Subcutaneous adipose tissue (tissue), 4 donors: Measurements from ENCODE around the gene ENTHD1. TPM values are rescaled to one million over a fixed set of nuclear protein-coding genes. Genes with fewer than 3 reads are reported as not detected.

Experiments
- total RNA-seq, 4 donors: library from RNA; depleted of rRNA; stranded (reverse); fragments of >200 nt; gene quantifications; one replicate each; pipeline ENCODE4 v1.1.0, GENCODE V29; 2016
- TF ChIP-seq, protein P1 (sequence below): fragments of 450-650 bp; IDR thresholded peaks from one replicate; pipeline ENCODE4 v1.5.1; 2016; ENCODE audit warnings: low read depth, mild to moderate bottlenecking, control low read depth, antibody characterized with exemption, moderate library complexity

The ENTHD1 gene
- total RNA-seq, 4 donors from 2014 or later = 0.22 TPM; not detected in 3

DNA sequence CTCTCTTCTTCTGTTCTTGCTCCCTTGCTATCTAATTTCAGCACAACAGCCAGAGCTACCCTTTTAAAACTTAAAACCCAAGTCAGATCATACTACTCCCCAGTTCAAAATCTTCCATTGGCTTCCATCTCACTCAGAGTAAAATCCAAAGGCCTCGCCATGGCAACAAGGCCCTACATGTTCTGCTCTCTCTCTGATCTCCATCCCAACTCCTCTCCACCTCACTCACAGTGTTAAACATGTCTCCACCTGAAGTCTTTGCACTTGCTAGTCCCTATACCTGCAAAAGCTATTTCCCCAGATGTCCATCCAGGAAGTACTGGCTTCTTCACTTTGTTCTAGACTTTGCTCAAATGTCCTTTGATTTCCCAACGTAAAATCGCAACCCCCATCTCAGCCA is 4.3 kb upstream of the ENTHD1 start:
- TF ChIP-seq, protein P1, sequence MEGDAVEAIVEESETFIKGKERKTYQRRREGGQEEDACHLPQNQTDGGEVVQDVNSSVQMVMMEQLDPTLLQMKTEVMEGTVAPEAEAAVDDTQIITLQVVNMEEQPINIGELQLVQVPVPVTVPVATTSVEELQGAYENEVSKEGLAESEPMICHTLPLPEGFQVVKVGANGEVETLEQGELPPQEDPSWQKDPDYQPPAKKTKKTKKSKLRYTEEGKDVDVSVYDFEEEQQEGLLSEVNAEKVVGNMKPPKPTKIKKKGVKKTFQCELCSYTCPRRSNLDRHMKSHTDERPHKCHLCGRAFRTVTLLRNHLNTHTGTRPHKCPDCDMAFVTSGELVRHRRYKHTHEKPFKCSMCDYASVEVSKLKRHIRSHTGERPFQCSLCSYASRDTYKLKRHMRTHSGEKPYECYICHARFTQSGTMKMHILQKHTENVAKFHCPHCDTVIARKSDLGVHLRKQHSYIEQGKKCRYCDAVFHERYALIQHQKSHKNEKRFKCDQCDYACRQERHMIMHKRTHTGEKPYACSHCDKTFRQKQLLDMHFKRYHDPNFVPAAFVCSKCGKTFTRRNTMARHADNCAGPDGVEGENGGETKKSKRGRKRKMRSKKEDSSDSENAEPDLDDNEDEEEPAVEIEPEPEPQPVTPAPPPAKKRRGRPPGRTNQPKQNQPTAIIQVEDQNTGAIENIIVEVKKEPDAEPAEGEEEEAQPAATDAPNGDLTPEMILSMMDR = no peak

DNA sequence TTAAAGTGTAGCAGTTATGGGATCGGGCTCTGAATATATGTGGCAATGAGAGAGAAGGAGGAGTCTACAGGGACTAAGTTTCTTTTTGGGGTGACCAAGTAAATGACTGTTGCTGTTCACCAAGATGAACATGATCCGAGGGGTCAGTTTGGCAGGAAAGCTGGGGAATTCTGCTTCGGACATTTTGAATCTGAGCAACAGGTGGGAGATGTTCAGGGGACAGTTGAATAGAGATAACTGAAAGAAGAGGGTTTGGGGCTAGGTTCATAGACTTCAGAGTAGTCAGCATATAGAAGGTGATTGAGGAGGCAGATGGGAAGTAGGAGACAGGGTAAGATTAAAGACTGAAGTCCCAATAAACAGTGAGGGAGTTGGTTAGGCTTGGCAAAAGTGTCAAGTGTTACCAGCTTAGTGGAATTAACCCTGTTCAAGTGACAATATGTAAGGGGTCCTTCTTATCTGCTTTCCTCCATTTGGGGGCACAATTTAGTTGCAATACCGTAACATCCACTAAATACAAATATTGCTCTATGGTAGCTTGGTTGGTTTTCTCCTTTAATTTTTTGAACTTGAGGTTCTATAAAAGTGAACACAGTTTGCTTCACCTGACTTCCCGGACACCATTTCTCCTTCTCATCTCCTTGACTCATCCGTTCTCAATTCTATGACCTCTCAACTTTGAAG is 2.9 kb upstream of the ENTHD1 start:
- TF ChIP-seq, protein P1 = no peak

DNA sequence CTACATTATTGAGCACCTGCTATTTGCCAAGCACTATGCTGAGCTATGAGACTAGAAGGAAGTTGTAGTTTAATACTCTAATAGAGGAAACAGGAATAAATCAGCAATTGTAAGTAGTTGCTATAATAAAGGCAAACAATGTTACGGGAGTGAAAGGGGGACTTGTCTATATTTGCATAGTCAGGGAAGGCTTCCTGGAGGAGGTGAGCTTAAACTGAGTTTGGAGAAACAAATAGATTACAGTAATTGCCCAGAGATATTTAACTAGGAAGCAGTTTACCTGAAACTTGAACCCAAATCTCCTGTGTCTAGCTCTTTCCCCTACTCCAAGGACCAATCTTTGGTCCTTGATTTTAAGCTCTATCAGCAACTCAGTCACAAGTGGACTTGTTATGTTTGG is 2.1 kb upstream of the ENTHD1 start:
- TF ChIP-seq, protein P1 = no peak

DNA sequence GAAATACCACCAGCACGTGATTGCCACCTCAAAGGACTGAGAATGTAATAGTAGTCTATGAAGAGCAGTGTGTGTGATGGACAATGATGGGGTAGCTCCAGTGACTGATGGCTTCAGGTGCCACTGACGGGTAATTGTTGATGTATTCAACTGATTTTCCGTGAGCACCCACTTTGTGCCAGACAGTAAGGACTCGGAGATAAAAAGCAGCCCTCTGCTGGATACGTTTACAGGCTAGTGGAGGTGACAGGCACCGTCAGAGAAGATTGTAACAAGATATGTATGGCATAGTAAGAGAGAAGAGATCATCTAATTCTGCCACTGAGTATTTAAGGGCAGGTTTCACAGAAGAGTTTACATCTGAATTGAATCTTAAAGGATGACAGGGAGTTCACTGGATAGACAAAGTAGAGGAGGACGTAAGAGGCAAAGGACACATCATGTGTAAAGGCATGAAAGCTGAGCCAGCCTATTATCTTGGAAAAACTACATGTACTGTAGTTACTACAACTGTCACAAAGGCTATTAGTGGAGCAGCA is 1.1 kb upstream of the ENTHD1 start:
- TF ChIP-seq, protein P1 = no peak

DNA sequence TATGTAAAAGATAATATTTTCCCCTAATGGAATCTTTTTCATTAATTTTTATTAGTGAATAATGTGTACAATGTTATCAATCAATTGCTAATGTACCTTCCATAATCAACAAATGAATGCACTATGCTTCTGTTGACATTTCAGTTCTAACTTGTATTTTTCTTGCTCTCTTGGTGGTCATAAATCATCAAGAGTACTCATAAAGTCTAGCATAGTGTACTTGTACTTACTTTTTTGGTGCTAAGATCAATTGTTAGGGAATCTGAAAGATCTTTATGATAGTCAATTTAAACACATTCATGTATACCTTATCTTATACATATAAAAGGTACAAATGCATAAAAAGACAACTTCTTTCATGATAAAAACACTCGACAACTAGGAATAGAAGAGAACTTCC is 10.5 kb downstream of the ENTHD1 start:
- TF ChIP-seq, protein P1 = no peak

DNA sequence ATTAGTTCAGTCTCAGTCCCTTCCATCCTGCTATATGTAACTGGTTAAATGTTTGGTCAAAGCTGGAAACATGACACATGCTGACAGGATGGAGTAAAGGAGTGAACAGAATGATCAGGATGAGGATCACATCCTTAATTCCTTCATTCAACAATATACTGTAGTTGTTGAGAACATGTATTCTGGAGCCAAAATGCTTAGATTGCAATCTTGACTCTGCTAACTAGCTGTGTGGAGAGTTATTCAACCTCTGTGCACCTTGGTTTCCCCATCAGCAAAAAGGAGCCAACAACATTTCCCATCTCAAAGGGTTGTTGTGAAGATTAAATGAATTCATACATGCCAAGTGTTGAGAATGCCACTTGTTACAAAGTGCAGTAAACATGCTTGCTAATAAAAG is 12.8 kb downstream of the ENTHD1 start:
- TF ChIP-seq, protein P1 = no peak

DNA sequence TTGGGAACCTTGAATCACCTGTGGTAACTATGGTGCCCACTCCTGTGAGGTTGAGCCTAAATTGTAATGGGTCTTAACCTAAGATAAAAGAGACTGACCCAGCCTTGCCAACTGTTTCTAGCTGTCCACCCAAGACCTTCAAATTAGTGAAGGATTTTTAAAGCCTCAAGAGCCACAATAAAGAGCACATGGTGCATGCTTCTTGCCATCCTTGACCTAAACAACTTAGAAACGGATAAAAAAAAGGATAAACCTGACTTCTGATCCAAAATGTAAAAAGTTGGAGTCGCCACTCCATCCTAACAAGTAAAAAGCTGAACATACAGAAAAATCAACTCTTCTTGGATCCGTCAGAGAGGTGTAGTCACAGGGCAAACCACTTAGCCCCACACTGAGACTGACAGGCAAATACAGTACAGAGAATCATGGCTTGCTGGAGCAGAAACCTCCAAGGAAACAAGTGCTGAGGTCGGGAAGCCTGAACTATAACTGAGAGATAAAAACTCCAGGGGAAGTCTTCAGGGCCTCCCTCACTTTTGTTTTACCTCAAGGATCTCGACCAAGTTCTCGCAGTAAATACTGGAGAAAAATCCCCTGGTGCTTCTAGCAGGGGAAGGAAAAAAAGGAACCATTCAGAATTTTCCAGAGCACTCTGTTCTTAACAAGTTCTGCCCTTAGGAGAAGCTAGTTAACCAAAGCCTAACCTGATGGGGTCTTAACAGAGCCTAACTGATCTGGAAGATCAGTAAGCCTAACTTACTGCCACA is 16.3 kb downstream of the ENTHD1 start:
- TF ChIP-seq, protein P1 = no peak
